ENCODE results near the gene GRAP. TPM values are rescaled to one million over a fixed set of nuclear protein-coding genes. Genes with fewer than 3 reads are reported as not detected.
A peak's percentile ranks its signal among the peaks of the same experiment; 100 is the strongest.
"Not testable (repeated sequence)": the region's sequence is repeated elsewhere in the genome, so short reads cannot be mapped to it uniquely, and the experiment has no call there.

The GRAP gene
- total RNA-seq, 1 donor from 2014 or later: 1.7 TPM

- Histone ChIP-seq H3K36me3 (no peaks in the 10 kb centered on the region), H3K4me3 (no peak overlapping the region), H3K4me1 (no peaks in the 10 kb centered on the region), H3K27ac (replicated peaks) (no peak overlapping the region), H3K27me3 (ENCODE audit: low read depth) (no peaks in the 10 kb centered on the region), H3K9me3 (replicated peaks) (no peaks in the 10 kb centered on the region)
- TF ChIP-seq CTCF (IDR thresholded peaks at IDR 0.05; ENCODE audit: borderline replicate concordance): no peak
- DNase-seq: no peak
- intact Hi-C loops (cut with micrococcal nuclease): no loop called here
Measured at GRCh38 chr17:19023209-19023999, 23.4 kb downstream of the GRAP start.

GRCh38 chr17:19022747-19023146 lies 24.0 kb downstream of the GRAP start:
- H3K36me3 ChIP-seq: no peaks in the 10 kb centered on the region
- no peak for DNase-seq

GRCh38 chr17:19022128-19022527 lies 24.6 kb downstream of the GRAP start:
- Histone ChIP-seq H3K27me3 (ENCODE audit: low read depth) (no peaks in the 10 kb centered on the region), H3K27ac (replicated peaks) (no peak overlapping the region), H3K4me3 (no peak overlapping the region), H3K9me3 (replicated peaks) (no peaks in the 10 kb centered on the region), H3K36me3 (no peaks in the 10 kb centered on the region), H3K4me1 (no peaks in the 10 kb centered on the region)
- no peak for DNase-seq
- intact Hi-C loops (cut with micrococcal nuclease): no loop called here
- no peak for TF ChIP-seq CTCF (IDR thresholded peaks at IDR 0.05; ENCODE audit: borderline replicate concordance)

More at GRCh38 chr17:19022747-19023146, 24.0 kb downstream of the GRAP start:
- Histone ChIP-seq H3K27ac (replicated peaks) (no peak overlapping the region), H3K27me3 (ENCODE audit: low read depth) (no peaks in the 10 kb centered on the region), H3K9me3 (replicated peaks) (no peaks in the 10 kb centered on the region), H3K4me3 (no peak overlapping the region), H3K4me1 (no peaks in the 10 kb centered on the region)
- intact Hi-C loops (cut with micrococcal nuclease): no loop called here
- no peak for TF ChIP-seq CTCF (IDR thresholded peaks at IDR 0.05; ENCODE audit: borderline replicate concordance)

- DNase-seq: no peak
- H3K9me3 ChIP-seq (replicated peaks): no peaks in the 10 kb centered on the region
- no peak for TF ChIP-seq CTCF (IDR thresholded peaks at IDR 0.05; ENCODE audit: borderline replicate concordance)
- no peak overlapping the region for H3K27ac ChIP-seq (replicated peaks)
- no peak overlapping the region for H3K4me3 ChIP-seq
- no peaks in the 10 kb centered on the region for H3K36me3 ChIP-seq
- intact Hi-C loops (cut with micrococcal nuclease): no loop called here
- H3K4me1 ChIP-seq: no peaks in the 10 kb centered on the region
- H3K27me3 ChIP-seq (ENCODE audit: low read depth): no peaks in the 10 kb centered on the region
Measured at GRCh38 chr17:19021622-19022083, 25.1 kb downstream of the GRAP start.

GRCh38 chr17:19021011-19021621 lies 25.6 kb downstream of the GRAP start:
- H3K36me3 ChIP-seq; intact Hi-C loops (cut with micrococcal nuclease); H3K4me1 ChIP-seq; H3K4me3 ChIP-seq; DNase-seq; H3K27me3 ChIP-seq (ENCODE audit: low read depth); H3K27ac ChIP-seq (replicated peaks); H3K9me3 ChIP-seq (replicated peaks): not testable (repeated sequence)

GRCh38 chr17:19020016-19020415 lies 26.7 kb downstream of the GRAP start:
- H3K27me3 ChIP-seq (ENCODE audit: low read depth): no peaks in the 10 kb centered on the region
- H3K9me3 ChIP-seq (replicated peaks): no peaks in the 10 kb centered on the region
- H3K4me3 ChIP-seq: no peak overlapping the region
- no peak for TF ChIP-seq CTCF (IDR thresholded peaks at IDR 0.05; ENCODE audit: borderline replicate concordance)
- no peaks in the 10 kb centered on the region for H3K4me1 ChIP-seq
- no peak overlapping the region for H3K27ac ChIP-seq (replicated peaks)
- intact Hi-C loops (cut with micrococcal nuclease): no loop called here
- no peaks in the 10 kb centered on the region for H3K36me3 ChIP-seq
- peak; percentile 0 for DNase-seq
